HG02943 (cell line): ENCODE data around the gene GREM1.

Experiments
- ATAC-seq: cut with Tn5 transposase; IDR thresholded peaks from one replicate; pipeline ENCODE4 v1.9.1; 2021; ENCODE audit warnings: mild to moderate bottlenecking, low read depth, moderate library complexity; ENCODE audit not compliant: unreplicated experiment

The GREM1 gene

GRCh38 chr15:32717426-32718226 is at the start of gene GREM1:
Gene GREM1 (plus strand): TSS chr15:32718004. CDS start chr15:32730691, 12,687 bp downstream.
- no peak for ATAC-seq

GRCh38 chr15:32668942-32669341 is 48.9 kb upstream of the GREM1 start:
- ATAC-seq: no peak

- no peak for ATAC-seq
Measured at GRCh38 chr15:32669896-32670611, 47.8 kb upstream of the GREM1 start.

- ATAC-seq: no peak
Measured at GRCh38 chr15:32670623-32671022, 47.2 kb upstream of the GREM1 start.

- no peak for ATAC-seq
Measured at GRCh38 chr15:32671339-32672325, 46.2 kb upstream of the GREM1 start.

GRCh38 chr15:32674681-32675080 is 43.1 kb upstream of the GREM1 start:
- ATAC-seq: no peak

GRCh38 chr15:32675466-32675865 is 42.3 kb upstream of the GREM1 start:
- no peak for ATAC-seq

GRCh38 chr15:32676169-32676568 is 41.6 kb upstream of the GREM1 start:
- no peak for ATAC-seq

GRCh38 chr15:32677238-32677750 is 40.5 kb upstream of the GREM1 start:
- ATAC-seq: no peak

- ATAC-seq: no peak
Measured at GRCh38 chr15:32679298-32679690, 38.5 kb upstream of the GREM1 start.

GRCh38 chr15:32682569-32682968 is 35.2 kb upstream of the GREM1 start:
- no peak for ATAC-seq

- ATAC-seq: no peak
Measured at GRCh38 chr15:32682977-32683630, 34.7 kb upstream of the GREM1 start.

GRCh38 chr15:32683906-32684584 is 33.8 kb upstream of the GREM1 start:
- no peak for ATAC-seq

- no peak for ATAC-seq
Measured at GRCh38 chr15:32685576-32685975, 32.2 kb upstream of the GREM1 start.

- no peak for ATAC-seq
Measured at GRCh38 chr15:32687556-32687955, 30.2 kb upstream of the GREM1 start.

GRCh38 chr15:32688151-32688639 is 29.6 kb upstream of the GREM1 start:
- ATAC-seq: no peak

- no peak for ATAC-seq
Measured at GRCh38 chr15:32690941-32691688, 26.7 kb upstream of the GREM1 start.

- no peak for ATAC-seq
Measured at GRCh38 chr15:32691689-32692038, 26.1 kb upstream of the GREM1 start.

GRCh38 chr15:32692286-32692685 is 25.5 kb upstream of the GREM1 start:
- no peak for ATAC-seq
